GM23338 (cell line): ENCODE results near the gene CHMP4B.

Source experiments
- POLR2AphosphoS5 ChIP-seq: IDR thresholded peaks from 2 replicates; pipeline ENCODE4 v1.6.1; 2016; ENCODE audit warnings: antibody characterized with exemption, low read depth
- TF ChIP-seq, protein P1 (sequence below), 2 experiments: fragments of 200-600 bp in 1 of 2; sonication (generic) in 1 of 2; conservative IDR thresholded peaks; 2 replicates each; pipeline versions ENCODE4 v1.5.1 to v1.6.1; 2016 to 2017; ENCODE audit warnings: antibody characterized with exemption in 2 of 2, low read depth in 2 of 2, mild to moderate bottlenecking in 2 of 2, moderate library complexity in 1 of 2

- TF ChIP-seq, protein P1, sequence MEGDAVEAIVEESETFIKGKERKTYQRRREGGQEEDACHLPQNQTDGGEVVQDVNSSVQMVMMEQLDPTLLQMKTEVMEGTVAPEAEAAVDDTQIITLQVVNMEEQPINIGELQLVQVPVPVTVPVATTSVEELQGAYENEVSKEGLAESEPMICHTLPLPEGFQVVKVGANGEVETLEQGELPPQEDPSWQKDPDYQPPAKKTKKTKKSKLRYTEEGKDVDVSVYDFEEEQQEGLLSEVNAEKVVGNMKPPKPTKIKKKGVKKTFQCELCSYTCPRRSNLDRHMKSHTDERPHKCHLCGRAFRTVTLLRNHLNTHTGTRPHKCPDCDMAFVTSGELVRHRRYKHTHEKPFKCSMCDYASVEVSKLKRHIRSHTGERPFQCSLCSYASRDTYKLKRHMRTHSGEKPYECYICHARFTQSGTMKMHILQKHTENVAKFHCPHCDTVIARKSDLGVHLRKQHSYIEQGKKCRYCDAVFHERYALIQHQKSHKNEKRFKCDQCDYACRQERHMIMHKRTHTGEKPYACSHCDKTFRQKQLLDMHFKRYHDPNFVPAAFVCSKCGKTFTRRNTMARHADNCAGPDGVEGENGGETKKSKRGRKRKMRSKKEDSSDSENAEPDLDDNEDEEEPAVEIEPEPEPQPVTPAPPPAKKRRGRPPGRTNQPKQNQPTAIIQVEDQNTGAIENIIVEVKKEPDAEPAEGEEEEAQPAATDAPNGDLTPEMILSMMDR (conservative IDR thresholded peaks at IDR 0.05; ENCODE audit: low read depth in 2 of 2) = no peak
- no peak for TF ChIP-seq POLR2AphosphoS5
These were observed 43.4 kb upstream of the CHMP4B start for GRCh38 chr20:33767777-33768138.
